Left lung (tissue), 10 donors: ENCODE measurements around the gene RUVBL2. TPM values are rescaled to one million over a fixed set of nuclear protein-coding genes. Genes with fewer than 3 reads are reported as not detected.

ENCODE experiments used
- ATAC-seq: fragments of 200-7000 bp; cut with Tn5 transposase; one replicate; pipeline ENCODE4 v1.9.1; 2020; ENCODE audit warnings: moderate library complexity
- DNase-seq, 4 donors: peaks; one replicate each; pipeline ENCODE4 v3.0.0-alpha.2; 2013 to 2020
- H3K27ac ChIP-seq, 2 donors: fragments of 200-600 bp; sonication (generic) in 1 of 2; one replicate each; pipeline versions ENCODE4 v1.5.0 to v1.8.0; 2020 to 2021
- H3K27me3 ChIP-seq, 2 donors: fragments of 200-600 bp; sonication (generic) in 1 of 2; one replicate each; pipeline versions ENCODE4 v1.5.0 to v1.8.0; 2020 to 2021
- H3K36me3 ChIP-seq, 2 donors: fragments of 200-600 bp; sonication (generic) in 1 of 2; one replicate each; pipeline versions ENCODE4 v1.5.0 to v1.8.0; 2020 to 2021
- H3K4me1 ChIP-seq, 2 donors: fragments of 200-600 bp; one replicate each; pipeline ENCODE4 v1.8.0; 2021
- H3K4me3 ChIP-seq, 2 donors: fragments of 200-600 bp; sonication (generic) in 1 of 2; one replicate each; pipeline versions ENCODE4 v1.5.0 to v1.8.0; 2020 to 2021; ENCODE audit warnings: mild to moderate bottlenecking in 1 of 2
- H3K9me3 ChIP-seq, 2 donors: fragments of 200-600 bp; sonication (generic) in 1 of 2; one replicate each; pipeline versions ENCODE4 v1.5.0 to v1.8.0; 2020 to 2021
- intact Hi-C, 2 donors: fragments of 100-400 bp; cut with DNase I; formaldehyde crosslinking; loops; one replicate each; pipeline versions ENCODE4 v1.11.2 to v1.14.2; 2022
- polyA plus RNA-seq, 6 donors: library from polyadenylated mRNA; unstranded; fragments of 120-200 nt; gene quantifications; one replicate each; pipeline ENCODE4 v1.2.1, GENCODE V29; 2013; ENCODE audit not compliant: insufficient read length in 6 of 6
- total RNA-seq, 2 donors: library from RNA; stranded (reverse); fragmentation: NEBNext Ultra II Directional; extraction: Animal tissue kit (Norgen Biotek cat#: 25700); gene quantifications; one replicate each; pipeline ENCODE4 v1.2.1, GENCODE V29; 2021
- TF ChIP-seq, protein P1 (sequence below), 2 donors: fragments of 200-600 bp; sonication (generic) in 1 of 2; IDR thresholded peaks; one replicate each; pipeline versions ENCODE4 v1.5.0 to v1.8.0; 2021; ENCODE audit warnings: antibody characterized with exemption in 2 of 2
- donor health status: DM: no; HTN: yes; CAD: no.
- donor health status: DM: no; HTN: no; CAD: no.

The RUVBL2 gene
- total and polyA plus RNA-seq, 8 donors: 46.6 to 83.7 (median 73.9) TPM

DNA sequence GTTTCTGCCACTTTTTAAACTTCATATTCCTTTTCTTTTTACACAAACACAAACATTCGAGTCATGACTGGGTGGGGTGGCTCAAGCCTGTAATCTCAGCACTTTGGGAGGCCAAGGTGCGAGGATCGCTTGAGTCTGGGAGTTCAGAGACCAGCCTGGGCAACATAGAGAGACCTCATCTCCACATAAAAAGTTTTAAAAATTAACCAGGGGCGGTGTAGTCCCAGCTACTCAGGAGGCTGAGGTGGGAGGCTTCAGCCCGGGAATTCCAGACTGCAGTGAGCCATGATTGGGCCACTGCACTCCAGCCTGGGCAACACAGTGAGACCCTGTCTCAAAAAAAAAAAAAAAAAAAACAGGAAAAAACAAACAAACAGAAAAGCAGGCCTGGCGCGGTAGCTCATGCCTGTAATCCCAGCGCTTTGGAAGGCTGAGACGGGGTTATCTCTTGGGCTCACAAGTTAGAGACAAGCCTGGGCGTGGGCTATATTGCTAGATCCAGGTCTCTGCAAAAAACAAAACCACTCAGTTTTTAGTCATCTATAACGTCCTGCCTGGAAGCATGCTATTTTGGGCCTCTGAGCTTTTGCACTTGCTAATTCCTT is 39.6 kb upstream of the RUVBL2 start:
- ATAC-seq (no peak), DNase-seq (no peak)
- Histone ChIP-seq H3K27me3 (no peaks in the 10 kb centered on the region), H3K4me3 (peak overlapping the region; percentile 99), H3K4me1 (peaks cover 7 to 19% of the 10 kb centered on the region in 2 donors), H3K27ac (peak overlapping the region; percentile 64 to 85), H3K9me3 (no peaks in the 10 kb centered on the region), H3K36me3 (peaks cover 0 to 6% of the 10 kb centered on the region in 2 donors)
- intact Hi-C loops: no loop called here
- TF ChIP-seq, protein P1, sequence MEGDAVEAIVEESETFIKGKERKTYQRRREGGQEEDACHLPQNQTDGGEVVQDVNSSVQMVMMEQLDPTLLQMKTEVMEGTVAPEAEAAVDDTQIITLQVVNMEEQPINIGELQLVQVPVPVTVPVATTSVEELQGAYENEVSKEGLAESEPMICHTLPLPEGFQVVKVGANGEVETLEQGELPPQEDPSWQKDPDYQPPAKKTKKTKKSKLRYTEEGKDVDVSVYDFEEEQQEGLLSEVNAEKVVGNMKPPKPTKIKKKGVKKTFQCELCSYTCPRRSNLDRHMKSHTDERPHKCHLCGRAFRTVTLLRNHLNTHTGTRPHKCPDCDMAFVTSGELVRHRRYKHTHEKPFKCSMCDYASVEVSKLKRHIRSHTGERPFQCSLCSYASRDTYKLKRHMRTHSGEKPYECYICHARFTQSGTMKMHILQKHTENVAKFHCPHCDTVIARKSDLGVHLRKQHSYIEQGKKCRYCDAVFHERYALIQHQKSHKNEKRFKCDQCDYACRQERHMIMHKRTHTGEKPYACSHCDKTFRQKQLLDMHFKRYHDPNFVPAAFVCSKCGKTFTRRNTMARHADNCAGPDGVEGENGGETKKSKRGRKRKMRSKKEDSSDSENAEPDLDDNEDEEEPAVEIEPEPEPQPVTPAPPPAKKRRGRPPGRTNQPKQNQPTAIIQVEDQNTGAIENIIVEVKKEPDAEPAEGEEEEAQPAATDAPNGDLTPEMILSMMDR (IDR thresholded peaks at IDR 0.05): no peak

DNA sequence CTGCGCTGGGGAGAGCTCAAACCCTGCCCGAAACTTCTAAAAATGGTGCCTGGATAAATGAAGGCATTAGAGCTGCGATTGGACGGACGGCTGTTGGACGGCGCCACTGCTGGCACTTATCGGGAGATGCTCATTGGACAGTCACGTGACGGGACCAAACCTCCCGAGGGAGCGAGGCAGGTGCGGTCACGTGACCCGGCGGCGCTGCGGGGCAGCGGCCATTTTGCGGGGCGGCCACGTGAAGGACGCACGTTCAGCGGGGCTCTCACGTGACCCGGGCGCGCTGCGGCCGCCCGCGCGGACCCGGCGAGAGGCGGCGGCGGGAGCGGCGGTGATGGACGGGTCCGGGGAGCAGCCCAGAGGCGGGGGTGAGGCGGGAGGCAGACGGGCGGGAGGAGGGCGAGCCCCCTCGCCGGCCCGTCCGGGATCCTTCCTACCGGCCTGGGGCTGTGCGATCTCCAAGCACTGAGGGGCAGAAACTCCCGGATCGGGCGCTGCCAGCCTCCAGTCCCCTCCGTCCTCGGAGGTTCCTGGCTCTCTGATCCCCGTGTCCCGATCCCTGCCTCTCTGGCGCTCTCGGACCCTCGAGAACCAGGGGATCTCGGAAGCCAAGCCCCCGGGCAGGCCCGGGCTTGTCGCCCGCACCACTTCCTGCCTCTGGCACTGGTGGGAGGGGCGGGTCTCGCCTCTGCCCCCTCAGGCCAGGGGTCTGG is 38.9 kb upstream of the RUVBL2 start, which contains the start of gene BAX:
BAX (plus strand) TSS at position 281 of the 713 bp plus-strand sequence; CDS start at position 335, 54 bp downstream.
- Histone ChIP-seq H3K27me3 (no peaks in the 10 kb centered on the region), H3K27ac (peak within 1 kb of the TSS; percentile 85 to 86), H3K4me3 (peak within 1 kb of the TSS; percentile 99), H3K4me1 (peaks cover 7 to 26% of the 10 kb centered on the region in 2 donors), H3K9me3 (no peaks in the 10 kb centered on the region), H3K36me3 (peaks cover 0 to 6% of the 10 kb centered on the region in 2 donors)
- DNase-seq: peak; percentile 88 to 99 (median 96)
- TF ChIP-seq, protein P1 (IDR thresholded peaks at IDR 0.05): no peak
- intact Hi-C loops: no loop called here
- ATAC-seq: peak; percentile 96

DNA sequence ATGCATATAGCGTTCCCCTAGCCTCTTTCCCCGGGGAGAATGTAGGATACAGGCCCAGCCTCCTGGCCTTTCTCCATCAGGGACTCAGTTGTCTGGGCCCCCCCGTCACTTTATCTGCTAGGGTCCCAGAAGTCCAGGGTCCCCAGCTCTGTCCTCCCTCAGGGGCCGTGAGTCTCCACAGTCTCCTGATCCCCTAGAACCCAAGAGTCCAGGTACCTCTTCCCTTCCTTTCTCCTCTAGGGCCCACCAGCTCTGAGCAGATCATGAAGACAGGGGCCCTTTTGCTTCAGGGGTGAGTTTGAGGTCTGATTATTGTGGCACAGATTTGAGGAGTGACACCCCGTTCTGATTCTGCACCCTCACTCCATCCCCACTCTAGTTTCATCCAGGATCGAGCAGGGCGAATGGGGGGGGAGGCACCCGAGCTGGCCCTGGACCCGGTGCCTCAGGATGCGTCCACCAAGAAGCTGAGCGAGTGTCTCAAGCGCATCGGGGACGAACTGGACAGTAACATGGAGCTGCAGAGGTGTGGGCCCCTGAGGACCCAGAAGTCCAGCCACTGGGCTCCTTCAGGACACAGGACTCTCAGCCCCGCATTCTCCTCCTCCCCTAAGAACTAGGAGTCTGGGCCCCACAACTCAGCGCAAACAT is 38.3 kb upstream of the RUVBL2 start:
- H3K9me3 ChIP-seq: no peaks in the 10 kb centered on the region
- DNase-seq (no peak), ATAC-seq (no peak)
- H3K4me3 ChIP-seq: peak overlapping the region; percentile 99
- H3K27me3 ChIP-seq: no peaks in the 10 kb centered on the region
- peak overlapping the region; percentile 85 to 86 for H3K27ac ChIP-seq
- H3K4me1 ChIP-seq: peaks cover 7 to 32% of the 10 kb centered on the region in 2 donors
- TF ChIP-seq, protein P1 (IDR thresholded peaks at IDR 0.05): no peak
- peaks cover 0 to 10% of the 10 kb centered on the region in 2 donors for H3K36me3 ChIP-seq
- intact Hi-C loops: no loop called here

DNA sequence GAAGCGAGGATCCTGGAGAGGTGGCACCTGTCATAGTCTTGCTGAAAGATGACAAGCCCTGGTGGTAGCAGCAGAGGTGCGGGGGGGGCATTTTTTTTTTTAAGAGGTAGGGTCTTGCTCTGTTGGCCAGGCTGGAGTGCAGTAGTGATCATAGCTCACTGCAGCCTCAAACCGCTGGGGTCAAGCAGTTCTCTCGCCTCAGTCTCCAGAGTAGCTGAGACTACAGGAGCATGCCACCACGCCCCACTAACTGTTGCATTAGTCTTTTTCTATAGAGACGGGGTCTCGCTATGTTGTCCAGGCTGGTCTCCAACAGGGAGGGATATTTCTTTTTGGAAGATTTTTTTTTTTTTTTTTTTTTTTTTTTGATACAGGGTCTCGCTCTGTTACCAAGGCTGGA is 35.7 kb upstream of the RUVBL2 start:
- peaks cover 0 to 18% of the 10 kb centered on the region in 2 donors for H3K36me3 ChIP-seq
- ATAC-seq: no peak
- no peaks in the 10 kb centered on the region for H3K27me3 ChIP-seq
- no peak overlapping the region for H3K4me3 ChIP-seq
- intact Hi-C loops: no loop called here
- no peak overlapping the region for H3K27ac ChIP-seq
- H3K4me1 ChIP-seq: peaks cover 7 to 57% of the 10 kb centered on the region in 2 donors
- H3K9me3 ChIP-seq: no peaks in the 10 kb centered on the region
- TF ChIP-seq, protein P1 (IDR thresholded peaks at IDR 0.05): no peak
- no peak for DNase-seq
